A673 (cell line): ENCODE measurements around the gene SLC39A13.

Source experiments
- CTCF ChIP-seq: fragments of 300-800, 200-600 bp; sonication (generic); conservative IDR thresholded peaks from 2 replicates; pipeline ENCODE4 v1.5.1; 2017; ENCODE audit warnings: low read depth, mild to moderate bottlenecking, antibody characterized with exemption, low read length, moderate library complexity, mixed read lengths
- EZH2 ChIP-seq: fragments of 200-600 bp; sonication (generic); IDR thresholded peaks from 2 replicates; pipeline ENCODE4 v1.6.1; 2017; ENCODE audit warnings: borderline replicate concordance, low read depth, mild to moderate bottlenecking, mixed read lengths, antibody characterized with exemption, low read length; ENCODE audit not compliant: poor library complexity, severe bottlenecking

GRCh38 chr11:47449541-47449940 lies 41.2 kb downstream of the SLC39A13 start:
- no peak for TF ChIP-seq CTCF
- no peak for TF ChIP-seq EZH2
